Muscle of back (tissue), 11 donors: Measurements from ENCODE around the gene CNP. TPM values are rescaled to one million over a fixed set of nuclear protein-coding genes. Genes with fewer than 3 reads are reported as not detected.

Experiments used
- DNase-seq, 3 donors: peaks; one replicate each; pipeline versions ENCODE4 v3.0.0 to v3.0.0-alpha.2; 2013
- polyA plus RNA-seq, 10 donors: library from polyadenylated mRNA; unstranded; fragments of 120-200 nt; gene quantifications; one replicate each; pipeline ENCODE4 v1.2.1, GENCODE V29; 2013; ENCODE audit not compliant: insufficient read length in 10 of 10

The CNP gene
- polyA plus RNA-seq, 10 donors = 34.3 to 62.8 (median 41.1) TPM

- no peak for DNase-seq
Observed at GRCh38 chr17:41939044-41939692, 27.4 kb upstream of the CNP start.

- DNase-seq = no peak
Observed at GRCh38 chr17:41939693-41940090, 26.9 kb upstream of the CNP start.

- no peak for DNase-seq
Observed at GRCh38 chr17:41941168-41941567, 25.4 kb upstream of the CNP start.

GRCh38 chr17:41942626-41943373, 23.8 kb upstream of the CNP start:
- no peak for DNase-seq

GRCh38 chr17:41943492-41943891, 23.1 kb upstream of the CNP start:
- DNase-seq = no peak

GRCh38 chr17:41944943-41945342, 21.7 kb upstream of the CNP start:
- no peak for DNase-seq

- no peak for DNase-seq
Observed at GRCh38 chr17:41948762-41949460, 17.7 kb upstream of the CNP start.

- DNase-seq = no peak
Observed at GRCh38 chr17:41956522-41956921, 10.1 kb upstream of the CNP start.

- DNase-seq = no peak
Observed at GRCh38 chr17:41957031-41957868, 9.3 kb upstream of the CNP start.

GRCh38 chr17:41957869-41958439, 8.6 kb upstream of the CNP start:
- no peak for DNase-seq

- DNase-seq = no peak
Observed at GRCh38 chr17:41959030-41959335, 7.6 kb upstream of the CNP start.

GRCh38 chr17:41959336-41960095, 7.1 kb upstream of the CNP start:
- peak in 2 of 3 donors; percentile 36 to 61 for DNase-seq

GRCh38 chr17:41962111-41962510, 4.5 kb upstream of the CNP start:
- DNase-seq = no peak

GRCh38 chr17:41962768-41963434, 3.7 kb upstream of the CNP start:
- peak; percentile 66 to 89 (median 86) for DNase-seq

- DNase-seq = peak in 1 of 3 donors; percentile 19
Observed at GRCh38 chr17:41965694-41966462, 717 bp upstream of the CNP start.

- DNase-seq = peak in 1 of 3 donors; percentile 40
Observed at GRCh38 chr17:41967141-41967920, 736 bp downstream of the CNP start.

GRCh38 chr17:41967921-41968578, 1.5 kb downstream of the CNP start:
- DNase-seq = no peak

GRCh38 chr17:41968676-41969075, 2.1 kb downstream of the CNP start:
- no peak for DNase-seq
